Liver (tissue), 9 donors: Measurements from ENCODE around the gene WWOX. TPM values are rescaled to one million over a fixed set of nuclear protein-coding genes. Genes with fewer than 3 reads are reported as not detected.

Experiments
- DNase-seq: peaks from one replicate; pipeline ENCODE4 v3.0.0-alpha.2; 2017; ENCODE audit warnings: low spot score
- H3K27ac ChIP-seq, 2 donors: one replicate each; pipeline ENCODE4 v1.7.0; 2013; ENCODE audit warnings: inconsistent platforms in 2 of 2, low read length in 2 of 2, control low read depth in 1 of 2, low read depth in 1 of 2, mild to moderate bottlenecking in 1 of 2
- H3K27me3 ChIP-seq, 4 donors: one replicate each; pipeline versions ENCODE4 v1.6.1 to v1.7.0; 2013; ENCODE audit warnings: low read length in 3 of 4, inconsistent platforms in 1 of 4, mild to moderate bottlenecking in 1 of 4, moderate library complexity in 1 of 4; ENCODE audit not compliant: control insufficient read depth in 4 of 4, insufficient read depth in 4 of 4
- H3K36me3 ChIP-seq, 4 donors: one replicate each; pipeline versions ENCODE4 v1.6.1 to v1.7.0; 2013; ENCODE audit warnings: low read length in 3 of 4, mild to moderate bottlenecking in 3 of 4, low read depth in 1 of 4, moderate library complexity in 1 of 4; ENCODE audit not compliant: control insufficient read depth in 4 of 4, insufficient read depth in 3 of 4
- H3K4me1 ChIP-seq, 4 donors: one replicate each; pipeline versions ENCODE4 v1.6.1 to v1.7.0; 2013; ENCODE audit warnings: low read length in 3 of 4, mild to moderate bottlenecking in 3 of 4, moderate library complexity in 1 of 4; ENCODE audit not compliant: control insufficient read depth in 4 of 4, insufficient read depth in 4 of 4
- H3K4me3 ChIP-seq, 3 donors: one replicate each; pipeline versions ENCODE4 v1.6.1 to v1.7.0; 2013; ENCODE audit warnings: low read length in 3 of 3, control low read depth in 1 of 3, low read depth in 1 of 3, mild to moderate bottlenecking in 1 of 3
- H3K9ac ChIP-seq, 2 donors: one replicate each; pipeline ENCODE4 v1.7.0; 2013; ENCODE audit warnings: low read length in 2 of 2, mild to moderate bottlenecking in 2 of 2, moderate library complexity in 2 of 2, control low read depth in 1 of 2, low read depth in 1 of 2
- H3K9me3 ChIP-seq, 4 donors: one replicate each; pipeline versions ENCODE4 v1.6.1 to v1.7.0; 2013; ENCODE audit warnings: low read length in 3 of 4; ENCODE audit not compliant: control insufficient read depth in 4 of 4
- FOXA2 ChIP-seq: IDR thresholded peaks from 2 replicates; pipeline ENCODE4 v1.6.1; 2016; ENCODE audit warnings: antibody characterized with exemption
- HNF4A ChIP-seq, 2 donors: conservative IDR thresholded peaks; 2 replicates each; pipeline ENCODE4 v1.6.1; 2016; ENCODE audit warnings: antibody characterized with exemption in 2 of 2, mild to moderate bottlenecking in 2 of 2
- HNF4G ChIP-seq: IDR thresholded peaks from 2 replicates; pipeline ENCODE4 v1.6.1; 2016; ENCODE audit warnings: antibody characterized with exemption
- RAD21 ChIP-seq, 2 donors: IDR thresholded peaks; 2 replicates each; pipeline ENCODE4 v1.6.1; 2016; ENCODE audit warnings: antibody characterized with exemption in 2 of 2, mild to moderate bottlenecking in 2 of 2
- SP1 ChIP-seq: IDR thresholded peaks from 2 replicates; pipeline ENCODE4 v1.6.1; 2018; ENCODE audit warnings: antibody characterized with exemption, mild to moderate bottlenecking
- YY1 ChIP-seq: IDR thresholded peaks from 2 replicates; pipeline ENCODE4 v1.6.1; 2016; ENCODE audit warnings: antibody characterized with exemption, mild to moderate bottlenecking
- WGBS: extraction: QIAGEN DNeasy Blood & Tissue Kit; methylation state at CpG from one replicate; pipeline ENCODE4 v1.1.7; 2013; 5-methylcytosine and 5-hydroxymethylcytosine counted together
- polyA plus RNA-seq, 2 donors: library from polyadenylated mRNA; stranded (reverse) in 1 of 2; unstranded in 1 of 2; fragments of 200-250 nt in 1 of 2; fragments of >200 nt in 1 of 2; fragmentation: Nextera tagmentation in 1 of 2; extraction: Ambion mirVana in 1 of 2; gene quantifications; one replicate each; pipeline versions ENCODE4 v1.2.1 to v1.2.3, GENCODE V29; 2013 to 2015
- total RNA-seq, 2 donors: library from RNA; depleted of rRNA; stranded (reverse); fragments of >200 nt; gene quantifications; one replicate each; pipeline ENCODE4 v1.2.3, GENCODE V29; 2014
- TF ChIP-seq, protein P1 (sequence below): IDR thresholded peaks from 2 replicates; pipeline ENCODE4 v1.6.1; 2016; ENCODE audit warnings: antibody characterized with exemption
- TF ChIP-seq, protein P2 (sequence below): IDR thresholded peaks from 2 replicates; pipeline ENCODE4 v1.6.1; 2016; ENCODE audit warnings: antibody characterized with exemption, mild to moderate bottlenecking
- TF ChIP-seq, protein P3 (sequence below): IDR thresholded peaks from 2 replicates; pipeline ENCODE4 v1.6.1; 2016; ENCODE audit warnings: antibody characterized with exemption
- donor health status: healthy.
- donor health status: healthy.
- donor health status: healthy.
- donor health status: healthy.
- donor health status: healthy.

The WWOX gene
- total and polyA plus RNA-seq, 4 donors, result 9.8 to 46.0 (median 15.3) TPM

DNA sequence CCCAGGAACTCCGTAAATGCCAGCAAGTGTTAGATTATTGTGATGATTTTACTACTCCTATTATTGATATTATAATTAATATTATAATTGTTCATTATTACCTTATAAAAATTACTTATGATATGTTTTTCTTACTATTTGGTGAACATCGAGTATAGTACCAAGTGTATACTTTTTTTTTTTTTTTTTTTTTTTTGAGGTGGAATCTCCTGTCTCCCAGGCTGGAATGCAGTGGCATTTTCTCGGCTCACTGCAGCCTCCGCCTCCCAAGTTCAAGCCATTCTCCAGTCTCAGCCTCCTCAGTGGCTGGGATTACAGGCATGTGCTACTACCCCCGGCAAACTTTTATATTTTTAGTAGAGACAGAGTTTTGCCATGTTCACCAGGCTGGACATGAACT, 347.0 kb downstream of the WWOX start (continued):
- TF ChIP-seq, protein P1, sequence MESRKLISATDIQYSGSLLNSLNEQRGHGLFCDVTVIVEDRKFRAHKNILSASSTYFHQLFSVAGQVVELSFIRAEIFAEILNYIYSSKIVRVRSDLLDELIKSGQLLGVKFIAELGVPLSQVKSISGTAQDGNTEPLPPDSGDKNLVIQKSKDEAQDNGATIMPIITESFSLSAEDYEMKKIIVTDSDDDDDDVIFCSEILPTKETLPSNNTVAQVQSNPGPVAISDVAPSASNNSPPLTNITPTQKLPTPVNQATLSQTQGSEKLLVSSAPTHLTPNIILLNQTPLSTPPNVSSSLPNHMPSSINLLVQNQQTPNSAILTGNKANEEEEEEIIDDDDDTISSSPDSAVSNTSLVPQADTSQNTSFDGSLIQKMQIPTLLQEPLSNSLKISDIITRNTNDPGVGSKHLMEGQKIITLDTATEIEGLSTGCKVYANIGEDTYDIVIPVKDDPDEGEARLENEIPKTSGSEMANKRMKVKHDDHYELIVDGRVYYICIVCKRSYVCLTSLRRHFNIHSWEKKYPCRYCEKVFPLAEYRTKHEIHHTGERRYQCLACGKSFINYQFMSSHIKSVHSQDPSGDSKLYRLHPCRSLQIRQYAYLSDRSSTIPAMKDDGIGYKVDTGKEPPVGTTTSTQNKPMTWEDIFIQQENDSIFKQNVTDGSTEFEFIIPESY, result no peak

DNA sequence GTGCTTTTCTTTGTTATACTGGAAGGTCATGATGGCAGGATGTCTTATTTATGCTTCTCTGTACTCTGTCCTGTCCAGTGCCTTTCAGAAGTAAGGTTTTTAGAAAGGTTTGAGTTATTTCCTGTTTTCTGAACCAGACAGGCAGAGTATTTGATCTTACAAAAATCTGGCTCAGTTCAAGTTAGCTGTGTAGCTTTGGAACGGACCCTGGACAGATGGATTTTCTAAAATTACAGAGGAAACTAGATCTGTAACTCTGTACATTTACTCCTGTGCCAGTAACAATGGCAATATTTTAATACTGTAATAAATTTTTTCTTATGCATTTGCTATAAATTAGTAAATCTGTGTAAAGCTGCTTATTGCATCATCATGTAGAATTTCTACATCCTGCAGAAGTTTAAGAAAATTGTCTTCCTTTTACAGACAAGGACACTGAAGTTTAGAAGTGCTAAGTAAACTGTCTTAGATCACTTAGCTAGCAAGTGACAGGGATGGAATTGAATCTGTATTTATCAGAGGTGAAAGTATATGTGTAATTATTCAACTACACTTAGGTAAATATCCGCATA, 347.6 kb downstream of the WWOX start:
- Histone ChIP-seq H3K27me3 (no peaks in the 10 kb centered on the region), H3K27ac (no peak overlapping the region), H3K4me3 (no peak overlapping the region), H3K4me1 (peaks cover 0 to 6% (median 2%) of the 10 kb centered on the region in 4 donors), H3K9ac (no peak overlapping the region), H3K36me3 (no peaks in the 10 kb centered on the region), H3K9me3 (no peaks in the 10 kb centered on the region)
- no peak for TF ChIP-seq HNF4A (conservative IDR thresholded peaks at IDR 0.05)
- TF ChIP-seq, protein P2, sequence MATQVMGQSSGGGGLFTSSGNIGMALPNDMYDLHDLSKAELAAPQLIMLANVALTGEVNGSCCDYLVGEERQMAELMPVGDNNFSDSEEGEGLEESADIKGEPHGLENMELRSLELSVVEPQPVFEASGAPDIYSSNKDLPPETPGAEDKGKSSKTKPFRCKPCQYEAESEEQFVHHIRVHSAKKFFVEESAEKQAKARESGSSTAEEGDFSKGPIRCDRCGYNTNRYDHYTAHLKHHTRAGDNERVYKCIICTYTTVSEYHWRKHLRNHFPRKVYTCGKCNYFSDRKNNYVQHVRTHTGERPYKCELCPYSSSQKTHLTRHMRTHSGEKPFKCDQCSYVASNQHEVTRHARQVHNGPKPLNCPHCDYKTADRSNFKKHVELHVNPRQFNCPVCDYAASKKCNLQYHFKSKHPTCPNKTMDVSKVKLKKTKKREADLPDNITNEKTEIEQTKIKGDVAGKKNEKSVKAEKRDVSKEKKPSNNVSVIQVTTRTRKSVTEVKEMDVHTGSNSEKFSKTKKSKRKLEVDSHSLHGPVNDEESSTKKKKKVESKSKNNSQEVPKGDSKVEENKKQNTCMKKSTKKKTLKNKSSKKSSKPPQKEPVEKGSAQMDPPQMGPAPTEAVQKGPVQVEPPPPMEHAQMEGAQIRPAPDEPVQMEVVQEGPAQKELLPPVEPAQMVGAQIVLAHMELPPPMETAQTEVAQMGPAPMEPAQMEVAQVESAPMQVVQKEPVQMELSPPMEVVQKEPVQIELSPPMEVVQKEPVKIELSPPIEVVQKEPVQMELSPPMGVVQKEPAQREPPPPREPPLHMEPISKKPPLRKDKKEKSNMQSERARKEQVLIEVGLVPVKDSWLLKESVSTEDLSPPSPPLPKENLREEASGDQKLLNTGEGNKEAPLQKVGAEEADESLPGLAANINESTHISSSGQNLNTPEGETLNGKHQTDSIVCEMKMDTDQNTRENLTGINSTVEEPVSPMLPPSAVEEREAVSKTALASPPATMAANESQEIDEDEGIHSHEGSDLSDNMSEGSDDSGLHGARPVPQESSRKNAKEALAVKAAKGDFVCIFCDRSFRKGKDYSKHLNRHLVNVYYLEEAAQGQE, result no peak
- TF ChIP-seq, protein P1, result no peak
- no peak for TF ChIP-seq RAD21 (IDR thresholded peaks at IDR 0.05)
- TF ChIP-seq, protein P3, sequence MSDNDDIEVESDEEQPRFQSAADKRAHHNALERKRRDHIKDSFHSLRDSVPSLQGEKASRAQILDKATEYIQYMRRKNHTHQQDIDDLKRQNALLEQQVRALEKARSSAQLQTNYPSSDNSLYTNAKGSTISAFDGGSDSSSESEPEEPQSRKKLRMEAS, result no peak
- 69% methylated on average over 2 of the region's 2 CpGs for WGBS
- no peak for DNase-seq

DNA sequence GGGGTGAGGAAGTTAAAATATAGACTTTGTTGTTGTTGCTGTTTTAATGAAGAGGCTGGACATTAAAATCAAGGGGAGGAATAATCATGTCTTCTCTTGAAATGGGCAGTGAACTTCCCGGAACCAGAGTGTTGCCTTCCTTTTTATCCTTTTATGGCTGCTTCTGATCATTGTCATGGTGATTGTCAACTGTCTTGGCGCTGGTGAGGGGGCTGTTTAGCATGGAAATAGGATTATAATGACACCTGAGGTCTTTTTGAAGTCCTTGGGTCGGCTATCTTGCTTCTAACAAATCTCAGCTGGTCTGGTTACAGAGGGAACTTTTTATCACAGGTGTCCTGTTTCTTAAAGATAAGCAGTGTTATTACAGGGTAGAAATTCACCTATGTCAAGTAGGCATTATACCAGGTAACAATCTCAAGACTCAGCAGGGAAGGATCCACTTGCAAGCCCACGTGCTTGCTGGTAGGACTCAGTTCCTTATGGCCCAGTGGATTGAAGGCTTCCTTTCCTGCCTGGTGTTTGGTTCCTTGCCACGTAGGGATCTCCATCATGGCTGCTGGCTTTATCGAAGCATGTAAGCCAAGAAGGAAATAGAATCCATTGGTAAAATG, 349.3 kb downstream of the WWOX start:
- Histone ChIP-seq H3K9ac (no peak overlapping the region), H3K27ac (no peak overlapping the region), H3K4me1 (no peaks in the 10 kb centered on the region), H3K4me3 (no peak overlapping the region), H3K9me3 (no peaks in the 10 kb centered on the region), H3K27me3 (no peaks in the 10 kb centered on the region), H3K36me3 (no peaks in the 10 kb centered on the region)
- WGBS, result 92% methylated on average over 6 of the region's 6 CpGs
- no peak for TF ChIP-seq FOXA2
- no peak for TF ChIP-seq SP1
- TF ChIP-seq, protein P1, result no peak
- TF ChIP-seq HNF4G, result no peak
- TF ChIP-seq YY1, result no peak
- DNase-seq, result no peak
